ENCODE results near the gene GHRHR. TPM values are rescaled to one million over a fixed set of nuclear protein-coding genes. Genes with fewer than 3 reads are reported as not detected.

Gene GHRHR
- total and polyA plus RNA-seq, 2 experiments from 2014 or later = 12.2 TPM; not detected in 1

DNA sequence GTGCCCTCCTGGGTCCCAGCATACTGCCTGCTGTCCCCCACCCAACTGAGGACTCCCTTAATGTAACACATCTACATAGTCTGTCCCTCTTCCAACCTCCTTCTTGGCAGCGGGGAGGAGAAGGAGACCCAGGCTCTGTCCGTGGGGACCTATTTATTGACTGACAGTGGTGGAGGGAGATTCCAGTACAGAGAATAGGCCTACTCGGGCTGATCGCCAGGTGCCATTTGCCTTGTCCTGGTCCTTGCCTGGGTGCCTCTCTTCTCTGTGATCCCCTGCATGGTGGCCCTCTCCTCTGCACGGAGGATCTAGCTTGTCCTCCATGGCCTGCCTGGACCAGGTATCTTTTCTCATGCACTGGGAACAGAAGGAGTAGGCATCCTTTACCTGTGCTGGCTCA lies 17.0 kb downstream of the GHRHR start:
- H3K9me2 ChIP-seq (replicated peaks; ENCODE audit: insufficient read depth) = no peaks in the 10 kb centered on the region
- no peak overlapping the region for H3K27ac ChIP-seq
- H3K4me3 ChIP-seq = no peak overlapping the region
- peaks cover 11% of the 10 kb centered on the region for H3K27me3 ChIP-seq
- 83% methylated on average over 5 of the region's 5 CpGs for WGBS (ENCODE audit: low lambda C conversion rate, missing lambda C conversion rate)
- H3K4me2 ChIP-seq = no peak overlapping the region
- no peak for TF ChIP-seq EZH2 (IDR thresholded peaks at IDR 0.05; ENCODE audit: borderline replicate concordance)
- H3K4me1 ChIP-seq (ENCODE audit: insufficient read depth) = no peaks in the 10 kb centered on the region
- H4K20me1 ChIP-seq (ENCODE audit: insufficient read depth, poor library complexity, severe bottlenecking) = no peaks in the 10 kb centered on the region
- H3K9me3 ChIP-seq (ENCODE audit: low read depth) = no peaks in the 10 kb centered on the region
- no peak for DNase-seq (ENCODE audit: low spot score)
- no peak overlapping the region for H2AFZ ChIP-seq
- no peaks in the 10 kb centered on the region for H3K36me3 ChIP-seq (replicated peaks; ENCODE audit: insufficient read depth, low read depth)
- no peaks in the 10 kb centered on the region for H3K79me2 ChIP-seq

DNA sequence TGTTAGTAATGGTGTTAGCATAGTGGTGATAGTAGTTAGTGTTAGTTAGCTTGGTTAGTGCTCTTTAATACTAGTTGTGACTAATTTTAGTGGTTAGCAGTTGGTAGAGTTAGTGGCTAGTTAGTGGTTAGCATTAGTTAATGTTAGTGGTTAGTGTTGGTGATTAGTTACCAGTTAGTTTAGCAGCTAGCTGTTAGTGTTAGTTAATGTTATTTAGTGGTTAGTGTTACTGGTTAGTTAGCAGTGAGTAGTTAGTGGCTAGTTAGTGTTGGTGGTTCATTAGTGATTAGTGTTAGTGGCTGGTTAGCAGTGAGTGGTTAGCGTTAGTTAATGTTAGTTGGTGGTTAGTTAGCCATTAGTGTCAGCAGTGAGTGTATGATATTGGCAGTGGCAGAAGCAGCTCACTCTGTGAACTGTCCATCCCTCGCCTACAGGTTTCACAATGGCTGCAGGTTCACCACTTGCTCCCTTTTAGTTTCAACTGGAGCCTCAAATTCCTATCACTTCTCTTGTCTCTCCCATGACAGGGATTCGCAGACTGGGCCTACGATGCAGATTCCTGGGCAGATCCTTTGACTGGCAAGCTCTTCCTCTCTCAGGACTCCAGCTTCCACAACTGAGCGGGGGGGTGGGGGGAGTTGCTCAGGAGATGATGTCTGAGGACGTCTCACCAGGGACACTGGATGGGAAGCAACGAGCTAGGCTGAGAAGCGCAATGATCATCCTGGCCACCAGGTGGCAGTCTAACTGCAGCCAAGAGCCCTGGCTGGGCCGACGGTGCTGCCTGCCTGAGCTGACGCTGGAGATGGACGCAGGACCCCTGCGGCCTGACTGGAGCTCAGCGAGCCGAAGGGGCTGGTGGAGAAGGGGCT lies 19.5 kb downstream of the GHRHR start:
- 8% methylated on average over 15 of the region's 15 CpGs for WGBS (ENCODE audit: low lambda C conversion rate, missing lambda C conversion rate)
- no peak overlapping the region for H3K4me3 ChIP-seq
- peak; percentile 91 for DNase-seq (ENCODE audit: low spot score)
- H3K27me3 ChIP-seq = peaks cover 19% of the 10 kb centered on the region
- peaks cover 1% of the 10 kb centered on the region for H3K4me1 ChIP-seq (ENCODE audit: insufficient read depth)
- no peak overlapping the region for H3K27ac ChIP-seq
- H2AFZ ChIP-seq = no peak overlapping the region
- H3K9me3 ChIP-seq (ENCODE audit: low read depth) = no peaks in the 10 kb centered on the region
- TF ChIP-seq EZH2phosphoT487 (IDR thresholded peaks at IDR 0.05; ENCODE audit: low read depth, severe bottlenecking, unreplicated experiment) = no peak
- TF ChIP-seq, protein P1, sequence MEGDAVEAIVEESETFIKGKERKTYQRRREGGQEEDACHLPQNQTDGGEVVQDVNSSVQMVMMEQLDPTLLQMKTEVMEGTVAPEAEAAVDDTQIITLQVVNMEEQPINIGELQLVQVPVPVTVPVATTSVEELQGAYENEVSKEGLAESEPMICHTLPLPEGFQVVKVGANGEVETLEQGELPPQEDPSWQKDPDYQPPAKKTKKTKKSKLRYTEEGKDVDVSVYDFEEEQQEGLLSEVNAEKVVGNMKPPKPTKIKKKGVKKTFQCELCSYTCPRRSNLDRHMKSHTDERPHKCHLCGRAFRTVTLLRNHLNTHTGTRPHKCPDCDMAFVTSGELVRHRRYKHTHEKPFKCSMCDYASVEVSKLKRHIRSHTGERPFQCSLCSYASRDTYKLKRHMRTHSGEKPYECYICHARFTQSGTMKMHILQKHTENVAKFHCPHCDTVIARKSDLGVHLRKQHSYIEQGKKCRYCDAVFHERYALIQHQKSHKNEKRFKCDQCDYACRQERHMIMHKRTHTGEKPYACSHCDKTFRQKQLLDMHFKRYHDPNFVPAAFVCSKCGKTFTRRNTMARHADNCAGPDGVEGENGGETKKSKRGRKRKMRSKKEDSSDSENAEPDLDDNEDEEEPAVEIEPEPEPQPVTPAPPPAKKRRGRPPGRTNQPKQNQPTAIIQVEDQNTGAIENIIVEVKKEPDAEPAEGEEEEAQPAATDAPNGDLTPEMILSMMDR (IDR thresholded peaks at IDR 0.05; ENCODE audit: poor library complexity) = peak; percentile 91
- no peak for TF ChIP-seq EZH2 (IDR thresholded peaks at IDR 0.05; ENCODE audit: borderline replicate concordance)
- no peaks in the 10 kb centered on the region for H3K9me2 ChIP-seq (replicated peaks; ENCODE audit: insufficient read depth)
- H4K20me1 ChIP-seq (ENCODE audit: insufficient read depth, poor library complexity, severe bottlenecking) = no peaks in the 10 kb centered on the region
- peak overlapping the region; percentile 69 for H3K4me2 ChIP-seq
- no peaks in the 10 kb centered on the region for H3K36me3 ChIP-seq (replicated peaks; ENCODE audit: insufficient read depth, low read depth)
- no peaks in the 10 kb centered on the region for H3K79me2 ChIP-seq

DNA sequence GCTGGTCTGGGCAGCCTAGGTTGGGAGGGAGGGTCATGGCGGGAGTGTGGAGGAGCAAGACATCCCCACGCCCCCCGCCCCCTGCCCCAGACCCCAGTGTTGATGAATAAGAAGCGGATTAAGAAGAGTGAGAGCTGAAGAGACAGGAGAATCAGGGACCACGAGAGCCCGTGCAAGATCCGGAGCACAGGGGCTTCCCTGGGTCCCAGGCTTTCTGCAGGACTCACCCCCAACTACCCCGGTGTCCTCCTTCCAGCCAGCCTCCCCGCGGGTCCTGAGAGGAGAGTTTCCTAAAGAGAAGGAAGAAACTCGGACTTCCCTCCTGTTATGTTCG lies 20.1 kb downstream of the GHRHR start:
- H3K4me1 ChIP-seq (ENCODE audit: insufficient read depth) = peaks cover 7% of the 10 kb centered on the region
- no peak for TF ChIP-seq EZH2phosphoT487 (IDR thresholded peaks at IDR 0.05; ENCODE audit: low read depth, severe bottlenecking, unreplicated experiment)
- TF ChIP-seq EZH2 (IDR thresholded peaks at IDR 0.05; ENCODE audit: borderline replicate concordance) = no peak
- DNase-seq (ENCODE audit: low spot score) = no peak
- 28% methylated on average over 11 of the region's 12 CpGs for WGBS (ENCODE audit: low lambda C conversion rate, missing lambda C conversion rate)
- H3K4me3 ChIP-seq = no peak overlapping the region
- H3K79me2 ChIP-seq = no peaks in the 10 kb centered on the region
- H2AFZ ChIP-seq = no peak overlapping the region
- H3K9me3 ChIP-seq (ENCODE audit: low read depth) = no peaks in the 10 kb centered on the region
- peak overlapping the region; percentile 69 for H3K4me2 ChIP-seq
- H3K27ac ChIP-seq = no peak overlapping the region
- H3K27me3 ChIP-seq = peaks cover 19% of the 10 kb centered on the region
- no peaks in the 10 kb centered on the region for H4K20me1 ChIP-seq (ENCODE audit: insufficient read depth, poor library complexity, severe bottlenecking)
- H3K36me3 ChIP-seq (replicated peaks; ENCODE audit: insufficient read depth, low read depth) = no peaks in the 10 kb centered on the region
- H3K9me2 ChIP-seq (replicated peaks; ENCODE audit: insufficient read depth) = no peaks in the 10 kb centered on the region

DNA sequence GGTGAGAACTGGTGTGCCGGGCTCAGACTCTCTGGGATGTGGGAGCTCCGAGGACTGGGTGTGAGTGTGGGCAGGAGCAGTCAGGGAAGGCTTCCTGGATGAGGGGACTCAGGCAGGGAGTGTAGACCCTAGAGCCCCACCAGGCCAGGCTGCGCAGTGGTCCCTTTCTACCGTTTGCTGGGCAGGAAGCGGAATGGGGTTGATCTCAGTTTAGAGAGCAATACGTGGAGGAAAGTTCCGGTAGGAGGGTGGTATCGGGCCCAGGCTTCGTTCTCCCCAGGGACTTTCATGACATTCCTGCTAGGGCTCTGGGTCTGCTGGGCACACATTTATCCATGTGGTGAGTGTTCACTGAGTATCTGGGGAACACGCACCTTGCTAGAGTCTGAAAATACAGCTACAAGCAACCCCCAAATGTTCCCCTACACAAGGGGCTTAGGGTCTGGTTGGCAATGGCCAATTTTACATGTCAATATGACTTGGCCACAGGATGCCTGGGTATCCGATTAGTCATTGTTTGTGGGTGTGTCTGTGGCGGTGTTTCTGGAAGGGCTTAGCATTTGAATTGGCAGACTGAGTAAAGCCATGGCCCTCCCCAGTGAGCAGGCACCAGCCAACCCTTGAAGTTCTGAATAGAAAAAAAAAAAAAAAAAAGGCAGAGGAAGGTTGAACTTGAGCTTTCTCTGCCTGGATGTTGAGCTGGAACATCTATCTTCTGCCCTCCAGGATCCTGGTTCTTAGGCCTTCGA lies 20.8 kb downstream of the GHRHR start:
- Histone ChIP-seq H3K27me3 (peaks cover 19% of the 10 kb centered on the region), H3K9me3 (ENCODE audit: low read depth) (no peaks in the 10 kb centered on the region), H3K4me1 (ENCODE audit: insufficient read depth) (peaks cover 9% of the 10 kb centered on the region), H3K9me2 (replicated peaks; ENCODE audit: insufficient read depth) (no peaks in the 10 kb centered on the region), H4K20me1 (ENCODE audit: insufficient read depth, poor library complexity, severe bottlenecking) (no peaks in the 10 kb centered on the region), H3K4me3 (no peak overlapping the region), H3K36me3 (replicated peaks; ENCODE audit: insufficient read depth, low read depth) (no peaks in the 10 kb centered on the region), H2AFZ (no peak overlapping the region), H3K27ac (no peak overlapping the region), H3K79me2 (no peaks in the 10 kb centered on the region), H3K4me2 (no peak overlapping the region)
- DNase-seq (ENCODE audit: low spot score) = no peak
- WGBS (ENCODE audit: low lambda C conversion rate, missing lambda C conversion rate) = 62% methylated on average over 13 of the region's 13 CpGs
- TF ChIP-seq, protein P1 (IDR thresholded peaks at IDR 0.05; ENCODE audit: poor library complexity) = no peak
- no peak for TF ChIP-seq EZH2 (IDR thresholded peaks at IDR 0.05; ENCODE audit: borderline replicate concordance)
- no peak for TF ChIP-seq EZH2phosphoT487 (IDR thresholded peaks at IDR 0.05; ENCODE audit: low read depth, severe bottlenecking, unreplicated experiment)

Data from hepatocyte (in vitro differentiated cells).